ENCODE data around the gene NUDCD3.

The NUDCD3 gene

DNA sequence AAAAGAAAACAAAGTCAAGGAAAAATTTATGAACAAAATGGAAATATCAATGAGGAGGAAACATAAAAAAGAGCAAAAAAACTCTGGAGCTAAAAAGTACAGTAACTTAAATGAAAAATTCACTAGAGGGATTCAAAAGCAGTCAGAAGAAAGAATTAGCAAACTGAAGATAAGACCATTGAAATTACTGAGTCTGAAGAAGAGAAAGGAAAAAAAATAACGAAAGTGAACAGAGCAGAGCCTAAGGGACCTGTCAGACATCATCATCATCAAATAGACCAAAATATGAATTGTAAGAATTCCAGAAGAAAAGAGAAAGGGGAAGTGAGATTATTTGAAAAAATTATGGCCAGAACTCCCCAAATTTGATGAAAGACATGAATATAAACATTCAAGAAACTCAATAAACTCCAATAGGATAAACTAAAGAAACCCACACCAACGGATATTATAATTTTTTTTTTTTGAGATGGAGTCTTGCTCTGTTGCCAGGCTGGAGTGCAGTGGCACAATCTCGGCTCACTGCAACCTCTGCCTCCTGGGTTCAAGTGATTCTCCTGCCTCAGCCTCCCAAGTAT, 34.4 kb upstream of the NUDCD3 start:
- no peak overlapping the region for H3K27ac ChIP-seq
- TF ChIP-seq CTCF (conservative IDR thresholded peaks at IDR 0.05): no peak

- TF ChIP-seq CTCF (conservative IDR thresholded peaks at IDR 0.05): no peak
- no peak overlapping the region for H3K27ac ChIP-seq
These were observed 31.9 kb upstream of the NUDCD3 start for GRCh38 chr7:44522315-44522714.

GRCh38 chr7:44521347-44522095, 31.1 kb upstream of the NUDCD3 start:
- H3K27ac ChIP-seq: no peak overlapping the region
- no peak for TF ChIP-seq CTCF (conservative IDR thresholded peaks at IDR 0.05)

GRCh38 chr7:44520574-44520973, 30.1 kb upstream of the NUDCD3 start:
- TF ChIP-seq CTCF (conservative IDR thresholded peaks at IDR 0.05): no peak

GRCh38 chr7:44519546-44519945, 29.1 kb upstream of the NUDCD3 start:
- TF ChIP-seq CTCF (conservative IDR thresholded peaks at IDR 0.05): no peak
- H3K27ac ChIP-seq: no peak overlapping the region

More at GRCh38 chr7:44520574-44520973, 30.1 kb upstream of the NUDCD3 start:
- no peak overlapping the region for H3K27ac ChIP-seq

- H3K27ac ChIP-seq: no peak overlapping the region
- TF ChIP-seq CTCF (conservative IDR thresholded peaks at IDR 0.05): no peak
These were observed 28.3 kb upstream of the NUDCD3 start for GRCh38 chr7:44518761-44519160.

- TF ChIP-seq CTCF (conservative IDR thresholded peaks at IDR 0.05): no peak
- no peak overlapping the region for H3K27ac ChIP-seq
These were observed 26.7 kb upstream of the NUDCD3 start for GRCh38 chr7:44517175-44517574.
